ENCODE results near the gene ASCC1.
"Not testable (repeated sequence)": the region's sequence is repeated elsewhere in the genome, so short reads cannot be mapped to it uniquely, and the experiment has no call there.

ASCC1 gene

GRCh38 chr10:72219235-72219814 lies 3.2 kb upstream of the ASCC1 start:
- DNase-seq: no peak

- DNase-seq: no peak
These were observed 2.6 kb upstream of the ASCC1 start for GRCh38 chr10:72218726-72219125.

GRCh38 chr10:72218325-72218724 lies 2.2 kb upstream of the ASCC1 start:
- DNase-seq: no peak

GRCh38 chr10:72211832-72212231 lies 4.2 kb downstream of the ASCC1 start:
- not testable (repeated sequence) for DNase-seq

- not testable (repeated sequence) for DNase-seq
These were observed 4.7 kb downstream of the ASCC1 start for GRCh38 chr10:72211381-72211780.

GRCh38 chr10:72208526-72208925 lies 7.5 kb downstream of the ASCC1 start:
- not testable (repeated sequence) for DNase-seq

GRCh38 chr10:72206511-72207229 lies 9.4 kb downstream of the ASCC1 start:
- DNase-seq: no peak

GRCh38 chr10:72204724-72205123 lies 11.4 kb downstream of the ASCC1 start:
- DNase-seq: no peak

- DNase-seq: no peak
These were observed 11.8 kb downstream of the ASCC1 start for GRCh38 chr10:72204296-72204695.

- no peak for DNase-seq
These were observed 14.8 kb downstream of the ASCC1 start for GRCh38 chr10:72201293-72201692.

GRCh38 chr10:72200883-72201282 lies 15.2 kb downstream of the ASCC1 start:
- DNase-seq: no peak

- DNase-seq: no peak
These were observed 21.1 kb downstream of the ASCC1 start for GRCh38 chr10:72194949-72195348.

- no peak for DNase-seq
These were observed 29.1 kb downstream of the ASCC1 start for GRCh38 chr10:72186982-72187330.

- no peak for DNase-seq
These were observed 29.7 kb downstream of the ASCC1 start for GRCh38 chr10:72186258-72186981.

GRCh38 chr10:72184156-72184555 lies 31.9 kb downstream of the ASCC1 start:
- no peak for DNase-seq

GRCh38 chr10:72177454-72177853 lies 38.6 kb downstream of the ASCC1 start:
- no peak for DNase-seq

- no peak for DNase-seq
These were observed 39.4 kb downstream of the ASCC1 start for GRCh38 chr10:72176701-72177100.

- peak in 1 of 2 donors; percentile 19 for DNase-seq
These were observed 40.9 kb downstream of the ASCC1 start for GRCh38 chr10:72175149-72175548.

GRCh38 chr10:72174297-72174662 lies 41.8 kb downstream of the ASCC1 start:
- DNase-seq: no peak

GRCh38 chr10:72173619-72174296 lies 42.3 kb downstream of the ASCC1 start:
- DNase-seq: no peak

GRCh38 chr10:72173262-72173618 lies 42.8 kb downstream of the ASCC1 start:
- no peak for DNase-seq

GRCh38 chr10:72171175-72171630 lies 44.9 kb downstream of the ASCC1 start:
- DNase-seq: no peak

GRCh38 chr10:72170733-72171132 lies 45.3 kb downstream of the ASCC1 start:
- no peak for DNase-seq

GRCh38 chr10:72170263-72170662 lies 45.8 kb downstream of the ASCC1 start:
- DNase-seq: no peak
